Stimulated activated naive CD4-positive, alpha-beta T cell (primary cell): ENCODE results near the gene CCDC9B.

Source experiments
- DNase-seq, 6 experiments: peaks; one replicate each; lab custom pipeline; 2025; lab: John Stamatoyannopoulos, UW

Gene CCDC9B

GRCh38 chr15:40365624-40366456 lies 25.1 kb upstream of the CCDC9B start:
- no peak for DNase-seq

- DNase-seq, result no peak
Measured at GRCh38 chr15:40365016-40365415, 24.3 kb upstream of the CCDC9B start.

GRCh38 chr15:40364251-40364650 lies 23.5 kb upstream of the CCDC9B start:
- no peak for DNase-seq

GRCh38 chr15:40363611-40364010 lies 22.9 kb upstream of the CCDC9B start:
- no peak for DNase-seq

- DNase-seq, result no peak
Measured at GRCh38 chr15:40361640-40362039, 20.9 kb upstream of the CCDC9B start.

- DNase-seq, result no peak
Measured at GRCh38 chr15:40360015-40360414, 19.3 kb upstream of the CCDC9B start.

GRCh38 chr15:40358471-40359353 lies 18.0 kb upstream of the CCDC9B start:
- peak in 3 of 6 experiments; percentile 18 to 44 (median 43) for DNase-seq

GRCh38 chr15:40357723-40358470 lies 17.2 kb upstream of the CCDC9B start, which contains the start of gene DISP2:
Gene DISP2 (plus strand): TSS chr15:40358219. CDS start chr15:40358322, 103 bp downstream.
- DNase-seq, result peak; percentile 76 to 90 (median 86)

- no peak for DNase-seq
Measured at GRCh38 chr15:40357246-40357645, 16.5 kb upstream of the CCDC9B start.

GRCh38 chr15:40355976-40356585 lies 15.3 kb upstream of the CCDC9B start:
- DNase-seq, result no peak

- no peak for DNase-seq
Measured at GRCh38 chr15:40354408-40355171, 13.9 kb upstream of the CCDC9B start.

- no peak for DNase-seq
Measured at GRCh38 chr15:40353697-40354096, 13.0 kb upstream of the CCDC9B start.

GRCh38 chr15:40352281-40352901 lies 11.7 kb upstream of the CCDC9B start:
- no peak for DNase-seq

- DNase-seq, result no peak
Measured at GRCh38 chr15:40349163-40349562, 8.4 kb upstream of the CCDC9B start.

GRCh38 chr15:40348474-40348870 lies 7.7 kb upstream of the CCDC9B start:
- DNase-seq, result no peak

GRCh38 chr15:40347559-40348473 lies 7.1 kb upstream of the CCDC9B start:
- no peak for DNase-seq

- no peak for DNase-seq
Measured at GRCh38 chr15:40346579-40347558, 6.1 kb upstream of the CCDC9B start.
